Vagina (tissue), 2 donors: Measurements from ENCODE around the gene TECTA. TPM values are rescaled to one million over a fixed set of nuclear protein-coding genes. Genes with fewer than 3 reads are reported as not detected.

Source experiments
- DNase-seq, 2 donors: peaks; one replicate each; pipeline ENCODE4 v3.0.0-alpha.2; 2017; ENCODE audit errors: extremely low spot score in 2 of 2
- H3K27ac ChIP-seq: fragments of 200-600 bp; sonication (generic); one replicate; pipeline ENCODE4 v1.5.1; 2019
- H3K27me3 ChIP-seq: fragments of 200-600 bp; sonication (generic); one replicate; pipeline ENCODE4 v1.5.1; 2019
- H3K36me3 ChIP-seq, 2 donors: fragments of 200-600 bp; sonication (generic); one replicate each; pipeline ENCODE4 v1.5.1; 2017 to 2019
- H3K4me1 ChIP-seq: fragments of 200-600 bp; sonication (generic); one replicate; pipeline ENCODE4 v1.5.1; 2019
- H3K4me3 ChIP-seq, 2 donors: fragments of 200-600 bp; sonication (generic); 1 replicate in 1 of 2; 2 replicates in 1 of 2; pipeline ENCODE4 v1.5.1; 2016 to 2019
- H3K9me3 ChIP-seq: fragments of 200-600 bp; sonication (generic); one replicate; pipeline ENCODE4 v1.5.1; 2019
- POLR2A ChIP-seq, 2 donors: fragments of 450-650 bp; IDR thresholded peaks; one replicate each; pipeline ENCODE4 v1.6.1; 2017; ENCODE audit warnings: antibody characterized with exemption in 2 of 2, mild to moderate bottlenecking in 2 of 2, moderate library complexity in 2 of 2
- POLR2AphosphoS5 ChIP-seq, 2 donors: sonication (generic); formaldehyde crosslinking; IDR thresholded peaks; one replicate each; pipeline ENCODE4 v1.9.0; 2017; ENCODE audit warnings: antibody characterized with exemption in 2 of 2, mild to moderate bottlenecking in 2 of 2, low read depth in 1 of 2; ENCODE audit not compliant: insufficient read depth in 1 of 2
- intact Hi-C: fragments of 100-400 bp; cut with DNase I; formaldehyde crosslinking; loops from one replicate; pipeline ENCODE4 v1.15.1; 2023
- total RNA-seq: library from RNA; depleted of rRNA; stranded (reverse); fragments of >200 nt; gene quantifications from one replicate; pipeline ENCODE4 v1.2.3, GENCODE V29; 2016
- TF ChIP-seq, protein P1 (sequence below), 3 experiments: fragments of 450-650 bp in 2 of 3; fragments of 200-600 bp in 1 of 3; sonication (generic) in 1 of 3; IDR thresholded peaks; one replicate each; pipeline ENCODE4 v1.5.1; 2017 to 2019; ENCODE audit warnings: antibody characterized with exemption in 3 of 3, mild to moderate bottlenecking in 2 of 3, moderate library complexity in 2 of 3

Gene TECTA
- total RNA-seq, 1 donor from 2014 or later: 1.2 TPM

DNA sequence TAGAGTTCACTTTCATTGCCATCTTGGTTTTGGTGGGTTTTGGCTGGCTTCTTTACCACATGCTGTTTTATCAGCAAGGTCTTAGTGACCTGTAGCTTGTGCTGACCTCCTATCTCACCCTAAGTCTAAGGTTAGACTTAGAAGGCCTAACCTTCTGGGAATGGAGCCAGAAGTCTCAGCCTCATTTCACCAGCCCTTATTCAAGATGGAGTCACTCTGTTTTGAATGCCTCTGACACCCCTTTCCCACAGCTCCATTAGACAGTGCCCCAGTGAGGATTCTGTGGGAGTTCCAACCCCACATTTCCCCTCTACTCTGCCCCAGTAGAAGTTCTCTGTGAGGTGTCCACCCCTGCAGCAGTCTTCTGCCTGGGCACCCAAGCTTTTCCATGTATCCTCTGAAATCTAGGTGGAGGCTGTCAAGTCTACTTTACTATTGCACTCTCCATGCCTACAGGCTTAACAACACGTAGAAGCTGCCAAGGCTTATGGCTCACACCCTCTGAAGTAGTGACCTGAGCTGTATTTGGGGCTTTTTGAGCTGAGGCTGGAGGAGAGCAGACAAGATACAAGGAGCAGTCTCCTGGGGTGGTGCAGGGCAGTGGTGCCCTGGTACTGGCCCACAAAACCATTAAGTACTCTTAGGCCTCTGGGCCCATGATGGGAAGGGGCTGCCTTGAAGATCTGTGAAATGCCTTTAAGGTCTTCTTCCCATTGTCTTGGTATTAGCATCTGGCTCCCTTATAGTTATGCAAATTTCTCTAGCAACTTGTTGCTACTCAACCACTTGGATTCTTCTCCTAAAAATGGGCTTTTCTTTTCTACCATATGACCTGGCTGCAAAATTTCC is 125.6 kb downstream of the TECTA start:
- TF ChIP-seq, protein P1, sequence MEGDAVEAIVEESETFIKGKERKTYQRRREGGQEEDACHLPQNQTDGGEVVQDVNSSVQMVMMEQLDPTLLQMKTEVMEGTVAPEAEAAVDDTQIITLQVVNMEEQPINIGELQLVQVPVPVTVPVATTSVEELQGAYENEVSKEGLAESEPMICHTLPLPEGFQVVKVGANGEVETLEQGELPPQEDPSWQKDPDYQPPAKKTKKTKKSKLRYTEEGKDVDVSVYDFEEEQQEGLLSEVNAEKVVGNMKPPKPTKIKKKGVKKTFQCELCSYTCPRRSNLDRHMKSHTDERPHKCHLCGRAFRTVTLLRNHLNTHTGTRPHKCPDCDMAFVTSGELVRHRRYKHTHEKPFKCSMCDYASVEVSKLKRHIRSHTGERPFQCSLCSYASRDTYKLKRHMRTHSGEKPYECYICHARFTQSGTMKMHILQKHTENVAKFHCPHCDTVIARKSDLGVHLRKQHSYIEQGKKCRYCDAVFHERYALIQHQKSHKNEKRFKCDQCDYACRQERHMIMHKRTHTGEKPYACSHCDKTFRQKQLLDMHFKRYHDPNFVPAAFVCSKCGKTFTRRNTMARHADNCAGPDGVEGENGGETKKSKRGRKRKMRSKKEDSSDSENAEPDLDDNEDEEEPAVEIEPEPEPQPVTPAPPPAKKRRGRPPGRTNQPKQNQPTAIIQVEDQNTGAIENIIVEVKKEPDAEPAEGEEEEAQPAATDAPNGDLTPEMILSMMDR (IDR thresholded peaks at IDR 0.05): no peak
- DNase-seq: peak in 1 of 2 donors; percentile 47
- H3K36me3 ChIP-seq: no peaks in the 10 kb centered on the region
- H3K27ac ChIP-seq: no peak overlapping the region
- no peak overlapping the region for H3K4me3 ChIP-seq
- no peaks in the 10 kb centered on the region for H3K9me3 ChIP-seq
- H3K27me3 ChIP-seq: no peaks in the 10 kb centered on the region
- intact Hi-C loops: no loop called here
- H3K4me1 ChIP-seq: no peaks in the 10 kb centered on the region

DNA sequence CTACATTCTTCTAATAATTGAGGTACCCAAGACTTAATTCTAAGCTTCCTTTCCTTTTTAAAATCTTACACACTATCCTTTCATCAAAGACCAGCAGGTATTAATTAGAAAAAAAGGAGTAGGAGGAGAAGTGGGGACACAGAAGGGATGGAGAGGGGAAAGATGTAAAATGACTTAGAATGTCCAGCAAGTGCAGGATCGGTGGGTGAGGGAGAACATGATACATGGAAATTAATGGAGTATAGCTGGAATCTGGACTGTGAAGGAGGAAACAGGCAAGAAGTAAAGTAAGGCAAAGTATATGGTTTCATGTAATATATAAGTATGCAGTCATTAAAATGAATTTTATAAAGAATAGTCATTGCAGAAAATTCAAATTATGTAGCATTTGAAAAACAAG is 127.8 kb downstream of the TECTA start:
- H3K36me3 ChIP-seq: no peaks in the 10 kb centered on the region
- H3K27ac ChIP-seq: no peak overlapping the region
- H3K27me3 ChIP-seq: no peaks in the 10 kb centered on the region
- TF ChIP-seq POLR2A (IDR thresholded peaks at IDR 0.05) (no peak), POLR2AphosphoS5 (IDR thresholded peaks at IDR 0.05; ENCODE audit: insufficient read depth in 1 of 2, low read depth in 1 of 2) (no peak)
- TF ChIP-seq, protein P1 (IDR thresholded peaks at IDR 0.05): no peak
- H3K4me3 ChIP-seq: no peak overlapping the region
- DNase-seq: no peak
- no peaks in the 10 kb centered on the region for H3K4me1 ChIP-seq
- no peaks in the 10 kb centered on the region for H3K9me3 ChIP-seq
- intact Hi-C loops: no loop called here

DNA sequence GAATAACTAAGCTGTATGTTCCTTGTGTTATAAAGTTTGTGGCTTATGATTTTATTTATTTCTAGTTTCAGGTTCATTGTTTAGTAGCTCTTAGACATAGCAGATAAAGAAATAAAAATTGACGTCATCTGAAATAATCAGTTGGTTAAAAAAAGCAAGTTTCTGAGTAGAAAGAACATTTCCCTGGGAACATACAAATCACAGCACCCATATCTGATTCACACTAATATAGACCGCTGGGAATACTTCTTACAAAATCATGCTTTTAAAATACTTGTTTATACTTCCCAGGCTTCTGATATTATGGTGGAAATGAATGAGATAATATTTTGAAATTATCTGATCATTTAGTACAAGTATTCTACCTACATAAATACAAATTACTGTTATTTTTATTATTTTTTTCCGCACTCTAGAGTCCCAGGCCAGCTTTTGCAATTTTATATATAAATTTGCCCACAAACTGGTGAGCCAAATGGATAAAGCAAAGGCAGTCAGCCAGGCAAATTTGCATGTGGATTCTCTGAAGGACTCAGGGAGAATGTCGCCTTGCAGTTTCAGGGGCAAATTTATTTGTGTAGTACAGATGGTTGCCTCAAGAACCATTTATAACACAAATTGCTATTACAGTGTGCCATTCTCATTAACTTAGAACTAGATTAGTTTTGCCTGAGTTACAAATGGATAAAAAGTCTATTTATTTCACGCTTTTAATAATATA is 128.6 kb downstream of the TECTA start:
- TF ChIP-seq, protein P1 (IDR thresholded peaks at IDR 0.05): no peak
- no peak for TF ChIP-seq POLR2A (IDR thresholded peaks at IDR 0.05)
- no peak for TF ChIP-seq POLR2AphosphoS5 (IDR thresholded peaks at IDR 0.05; ENCODE audit: insufficient read depth in 1 of 2, low read depth in 1 of 2)
- DNase-seq: no peak
- H3K36me3 ChIP-seq: no peaks in the 10 kb centered on the region
- H3K27me3 ChIP-seq: no peaks in the 10 kb centered on the region
- no peaks in the 10 kb centered on the region for H3K4me1 ChIP-seq
- no peaks in the 10 kb centered on the region for H3K9me3 ChIP-seq
- H3K27ac ChIP-seq: no peak overlapping the region
- intact Hi-C loops: no loop called here
- H3K4me3 ChIP-seq: no peak overlapping the region

DNA sequence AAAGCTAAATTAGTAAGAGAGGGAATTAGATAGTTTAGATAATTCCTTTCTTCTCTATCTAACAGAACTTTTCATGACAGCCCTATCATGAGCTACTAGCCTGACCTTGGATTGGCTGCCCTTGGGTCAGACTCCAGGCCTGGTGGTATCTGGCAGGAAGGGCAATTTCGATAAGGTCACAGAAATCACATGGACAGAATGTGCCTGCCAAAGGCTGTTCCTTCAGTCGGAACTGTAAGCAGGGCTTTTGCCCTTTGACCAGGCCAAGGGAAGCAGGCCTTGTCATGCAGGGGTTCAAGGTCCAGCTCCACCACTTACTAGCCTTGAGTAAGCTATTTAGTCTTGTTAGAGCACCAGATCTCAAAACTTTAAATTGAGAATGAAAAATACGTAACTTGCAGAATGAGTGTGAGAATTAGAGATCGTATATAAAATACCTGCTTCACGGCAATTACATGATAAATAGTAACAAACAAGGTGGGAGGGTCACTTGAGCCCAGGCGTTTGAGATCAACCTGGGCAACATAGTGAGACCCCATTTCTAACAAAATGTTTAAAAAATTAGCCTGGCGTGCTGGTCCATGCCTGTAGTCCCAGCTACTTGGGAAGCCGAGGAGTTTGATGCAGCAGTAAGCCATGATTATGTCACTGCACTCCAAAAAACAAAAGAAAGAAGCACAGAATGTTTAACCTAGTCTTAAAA is 130.7 kb downstream of the TECTA start:
- H3K27me3 ChIP-seq: no peaks in the 10 kb centered on the region
- intact Hi-C loops: no loop called here
- no peak overlapping the region for H3K27ac ChIP-seq
- no peak overlapping the region for H3K4me3 ChIP-seq
- TF ChIP-seq POLR2A (IDR thresholded peaks at IDR 0.05) (no peak), POLR2AphosphoS5 (IDR thresholded peaks at IDR 0.05; ENCODE audit: insufficient read depth in 1 of 2, low read depth in 1 of 2) (no peak)
- TF ChIP-seq, protein P1 (IDR thresholded peaks at IDR 0.05): no peak
- DNase-seq: peak in 1 of 2 donors; percentile 65
- no peaks in the 10 kb centered on the region for H3K4me1 ChIP-seq
- no peaks in the 10 kb centered on the region for H3K36me3 ChIP-seq
- H3K9me3 ChIP-seq: no peaks in the 10 kb centered on the region
